ENCODE measurements around the gene PSG5.
"Not testable (repeated sequence)": the region's sequence is repeated elsewhere in the genome, so short reads cannot be mapped to it uniquely, and the experiment has no call there.

The PSG5 gene

GRCh38 chr19:43186311-43186935 lies at the start of gene PSG5:
PSG5 (minus strand) TSS chr19:43186536; CDS start chr19:43186405, 131 bp downstream.
- DNase-seq (ENCODE audit: low spot score), result not testable (repeated sequence)

GRCh38 chr19:43235686-43236085 lies 49.4 kb upstream of the PSG5 start:
- not testable (repeated sequence) for DNase-seq (ENCODE audit: low spot score)

- DNase-seq (ENCODE audit: low spot score), result peak; percentile 24
These were observed 43.0 kb upstream of the PSG5 start for GRCh38 chr19:43229315-43229714.

GRCh38 chr19:43228730-43229129 lies 42.4 kb upstream of the PSG5 start:
- peak; percentile 6 for DNase-seq (ENCODE audit: low spot score)

- DNase-seq (ENCODE audit: low spot score), result not testable (repeated sequence)
These were observed 40.6 kb upstream of the PSG5 start for GRCh38 chr19:43226986-43227385.

- no peak for DNase-seq (ENCODE audit: low spot score)
These were observed 38.5 kb upstream of the PSG5 start for GRCh38 chr19:43224855-43225253.

GRCh38 chr19:43224201-43224854 lies 38.0 kb upstream of the PSG5 start:
- DNase-seq (ENCODE audit: low spot score), result not testable (repeated sequence)

- not testable (repeated sequence) for DNase-seq (ENCODE audit: low spot score)
These were observed 35.6 kb upstream of the PSG5 start for GRCh38 chr19:43221891-43222290.

GRCh38 chr19:43219136-43219535 lies 32.8 kb upstream of the PSG5 start:
- DNase-seq (ENCODE audit: low spot score), result not testable (repeated sequence)

GRCh38 chr19:43215881-43216280 lies 29.5 kb upstream of the PSG5 start:
- not testable (repeated sequence) for DNase-seq (ENCODE audit: low spot score)

- no peak for DNase-seq (ENCODE audit: low spot score)
These were observed 21.7 kb upstream of the PSG5 start for GRCh38 chr19:43207991-43208390.

GRCh38 chr19:43207174-43207573 lies 20.8 kb upstream of the PSG5 start:
- not testable (repeated sequence) for DNase-seq (ENCODE audit: low spot score)

- not testable (repeated sequence) for DNase-seq (ENCODE audit: low spot score)
These were observed 19.3 kb upstream of the PSG5 start, which contains the start of gene PSG4 for GRCh38 chr19:43205471-43206105. PSG4 (minus strand) TSS chr19:43205638; CDS start chr19:43205536, 102 bp downstream.

GRCh38 chr19:43203611-43204010 lies 17.3 kb upstream of the PSG5 start:
- DNase-seq (ENCODE audit: low spot score), result not testable (repeated sequence)

GRCh38 chr19:43201891-43202290 lies 15.6 kb upstream of the PSG5 start:
- DNase-seq (ENCODE audit: low spot score), result not testable (repeated sequence)

- DNase-seq (ENCODE audit: low spot score), result not testable (repeated sequence)
These were observed 15.0 kb upstream of the PSG5 start for GRCh38 chr19:43201337-43201801.

GRCh38 chr19:43198686-43199419 lies 12.5 kb upstream of the PSG5 start:
- not testable (repeated sequence) for DNase-seq (ENCODE audit: low spot score)

- DNase-seq (ENCODE audit: low spot score), result not testable (repeated sequence)
These were observed 11.5 kb upstream of the PSG5 start for GRCh38 chr19:43197666-43198397.

- not testable (repeated sequence) for DNase-seq (ENCODE audit: low spot score)
These were observed 8.1 kb upstream of the PSG5 start for GRCh38 chr19:43194397-43194796.

GRCh38 chr19:43192381-43193155 lies 6.2 kb upstream of the PSG5 start:
- not testable (repeated sequence) for DNase-seq (ENCODE audit: low spot score)

GRCh38 chr19:43188092-43188491 lies 1.8 kb upstream of the PSG5 start:
- not testable (repeated sequence) for DNase-seq (ENCODE audit: low spot score)

All from NAMALWA (cell line).